ENCODE measurements around the gene BSX. TPM values are rescaled to one million over a fixed set of nuclear protein-coding genes. Genes with fewer than 3 reads are reported as not detected.

The BSX gene
- total RNA-seq, 1 donor from 2014 or later: not detected

DNA sequence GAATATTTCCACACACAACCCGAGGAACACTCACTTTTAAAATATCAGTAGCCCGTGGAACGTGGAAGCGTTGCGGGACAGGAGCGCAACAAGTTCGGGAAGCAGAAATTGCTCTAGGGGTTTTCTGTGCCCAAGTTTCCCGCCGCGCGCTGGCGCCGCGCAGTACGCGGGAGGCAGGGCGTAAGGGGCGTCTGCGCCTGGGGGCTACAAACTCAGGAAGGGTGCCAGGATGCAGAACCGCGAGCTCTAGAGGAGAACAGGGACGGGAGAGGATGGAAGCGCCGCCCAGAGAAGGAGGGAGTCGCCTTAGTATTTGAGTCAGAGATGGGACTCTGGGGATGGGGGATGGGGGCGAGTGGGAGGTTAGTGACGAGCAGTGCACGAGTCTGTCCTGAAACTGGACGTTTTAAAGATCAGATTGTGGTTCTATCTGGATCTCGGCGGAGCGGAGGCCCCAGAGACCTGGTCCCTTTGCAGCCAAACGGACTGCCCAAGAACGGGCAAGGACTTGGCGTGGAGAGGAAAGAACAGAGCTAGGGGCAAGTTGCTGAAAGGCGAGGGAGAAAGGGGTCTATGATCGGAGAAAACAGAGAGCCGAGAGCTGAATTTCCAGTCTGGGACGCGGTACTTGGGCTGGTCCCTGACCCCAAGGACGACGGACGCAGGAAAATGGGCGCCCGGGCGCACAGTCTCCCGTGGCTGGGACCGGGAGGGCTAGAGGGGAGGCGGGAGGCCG is 4.7 kb downstream of the BSX start:
- ATAC-seq (ENCODE audit: poor library complexity): no peak
- intact Hi-C loops (cut with DNase I): no loop called here

DNA sequence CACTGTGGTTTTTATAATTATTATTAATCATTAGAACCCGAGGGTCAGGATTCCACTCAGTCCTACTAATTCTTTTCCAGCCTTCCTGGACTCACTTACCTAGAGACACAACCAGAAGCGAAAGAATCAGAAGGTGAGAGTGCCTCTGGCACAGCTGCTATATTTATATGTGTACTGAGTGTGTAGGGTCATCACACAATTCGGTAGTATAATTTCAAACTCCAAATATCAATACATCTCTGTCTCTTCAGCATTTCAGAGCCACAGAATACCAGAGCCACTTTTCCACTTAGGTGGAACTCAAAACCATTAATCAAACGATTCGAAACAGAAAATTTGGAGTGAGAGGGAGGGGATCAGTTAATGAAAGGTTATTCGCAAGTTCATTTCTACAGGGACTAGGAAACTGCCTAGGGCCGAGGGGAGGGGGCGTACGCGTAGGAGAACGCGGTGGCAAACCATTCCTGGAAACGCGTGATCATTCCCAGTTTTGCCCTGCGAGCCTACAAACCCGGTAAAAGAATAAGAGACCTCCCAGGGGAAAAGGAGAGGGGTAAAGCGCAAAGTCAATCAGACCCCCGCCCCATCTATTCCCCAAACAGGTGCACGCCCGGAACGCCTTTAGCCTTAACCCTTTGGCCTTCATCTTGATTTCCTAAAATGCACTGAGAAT is 5.4 kb downstream of the BSX start:
- intact Hi-C loops (cut with DNase I): no loop called here
- ATAC-seq (ENCODE audit: poor library complexity) (no peak), DNase-seq (no peak)

More for the DNA sequence above, 4.7 kb downstream of the BSX start:
- no peak for DNase-seq

DNA sequence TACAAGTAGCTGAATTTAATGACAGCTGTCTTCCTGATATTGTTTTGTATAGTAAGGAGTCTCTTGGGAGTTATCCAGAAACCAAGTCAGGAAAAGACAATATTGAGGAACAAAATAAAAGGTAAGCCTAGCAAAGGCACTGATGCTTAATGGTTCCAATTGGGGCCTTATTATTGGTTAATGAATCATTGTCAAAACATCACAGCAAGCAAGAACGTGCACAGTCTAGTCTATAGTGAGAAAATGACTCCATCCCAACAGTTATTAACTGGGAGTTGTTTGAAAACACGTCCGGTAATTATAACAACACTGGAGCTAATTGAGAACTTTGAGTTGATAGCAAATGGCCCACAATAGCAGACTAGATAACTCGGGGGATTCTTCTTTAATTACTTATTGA is 17.7 kb downstream of the BSX start:
- DNase-seq: no peak

DNA sequence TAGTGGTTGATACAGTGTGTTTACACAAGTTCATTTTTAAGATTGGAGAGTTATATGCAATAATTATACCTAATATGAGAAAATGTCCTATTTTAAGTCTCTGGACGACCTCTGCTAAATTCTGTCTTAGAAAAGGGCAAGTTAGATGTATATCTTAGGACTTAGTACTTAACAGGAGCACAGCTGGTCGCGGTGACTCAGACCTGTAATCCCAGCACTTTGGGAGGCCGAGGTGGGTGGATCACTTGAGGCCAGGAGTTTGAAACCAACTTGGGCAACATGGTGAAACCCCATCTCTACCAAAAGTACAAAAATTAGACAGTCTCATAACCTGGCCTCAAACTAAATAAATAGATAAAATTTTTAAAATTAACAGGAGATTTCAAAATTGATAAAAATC is 27.2 kb downstream of the BSX start:
- intact Hi-C loops (cut with DNase I): no loop called here
- ATAC-seq (ENCODE audit: poor library complexity): no peak
- DNase-seq: no peak

More for the DNA sequence above, 17.7 kb downstream of the BSX start:
- intact Hi-C loops (cut with DNase I): no loop called here
- ATAC-seq (ENCODE audit: poor library complexity): no peak

DNA sequence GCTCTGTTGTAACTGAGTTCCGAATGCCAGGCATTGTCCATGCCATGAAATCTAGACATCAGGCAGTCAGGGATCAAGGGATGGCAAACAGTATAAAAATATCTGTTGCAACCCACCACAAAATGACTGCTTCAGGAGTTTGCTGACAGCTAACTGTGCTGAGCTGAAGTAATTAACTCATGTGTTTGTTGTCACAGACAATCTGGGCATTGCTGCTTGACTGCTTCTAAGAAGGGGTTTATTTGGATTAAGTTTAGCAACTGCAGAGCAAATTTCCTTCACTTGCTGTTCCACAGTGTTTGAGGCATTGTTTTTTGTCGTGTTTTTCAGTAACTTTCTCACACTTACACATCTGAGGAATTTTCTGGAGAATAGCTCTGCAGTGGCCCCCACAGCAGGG is 30.4 kb downstream of the BSX start:
- ATAC-seq (ENCODE audit: poor library complexity) (no peak), DNase-seq (no peak)
- intact Hi-C loops (cut with DNase I): no loop called here

DNA sequence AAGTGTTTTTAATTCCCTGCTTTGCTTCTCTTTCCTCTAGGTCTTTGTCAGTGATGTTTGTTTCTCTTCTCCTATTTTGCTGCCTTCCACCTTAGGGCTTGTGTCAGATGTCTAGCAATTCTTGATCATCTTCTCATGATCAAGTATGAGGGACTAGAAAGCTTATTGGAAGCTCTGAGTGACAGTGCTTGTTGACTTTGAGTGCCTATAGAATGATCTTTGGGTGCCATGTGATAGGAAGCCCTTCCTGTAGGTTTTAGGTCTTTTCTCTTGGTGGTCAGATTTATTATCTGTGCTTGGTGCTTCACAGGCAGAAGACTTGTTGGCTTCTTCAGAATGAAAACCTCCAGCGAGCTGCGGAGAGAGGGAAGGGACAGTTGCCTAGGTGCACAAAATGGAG is 43.1 kb downstream of the BSX start:
- no peak for DNase-seq
- intact Hi-C loops (cut with DNase I): no loop called here
- ATAC-seq (ENCODE audit: poor library complexity): no peak

DNA sequence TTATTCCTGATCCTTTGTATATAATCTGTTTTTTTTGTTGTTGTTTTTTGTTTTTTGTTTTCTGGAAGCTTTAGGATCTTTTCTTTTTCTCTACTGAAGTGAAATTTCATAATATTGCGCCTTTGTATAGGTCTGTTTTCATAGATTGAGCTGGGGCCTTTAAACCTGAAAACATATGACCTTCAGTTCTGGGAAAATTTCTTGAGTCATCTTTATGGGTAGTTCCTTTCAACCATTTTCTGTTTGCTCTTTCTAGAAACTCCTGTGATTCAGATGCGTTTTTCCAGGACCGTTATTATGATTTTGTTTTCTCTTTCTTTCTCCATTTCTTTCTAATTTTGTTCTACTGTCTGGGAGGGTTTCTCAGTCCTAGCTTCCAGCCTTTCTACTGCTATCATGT is 43.7 kb downstream of the BSX start:
- intact Hi-C loops (cut with DNase I): no loop called here
- DNase-seq (no peak), ATAC-seq (ENCODE audit: poor library complexity) (no peak)

DNA sequence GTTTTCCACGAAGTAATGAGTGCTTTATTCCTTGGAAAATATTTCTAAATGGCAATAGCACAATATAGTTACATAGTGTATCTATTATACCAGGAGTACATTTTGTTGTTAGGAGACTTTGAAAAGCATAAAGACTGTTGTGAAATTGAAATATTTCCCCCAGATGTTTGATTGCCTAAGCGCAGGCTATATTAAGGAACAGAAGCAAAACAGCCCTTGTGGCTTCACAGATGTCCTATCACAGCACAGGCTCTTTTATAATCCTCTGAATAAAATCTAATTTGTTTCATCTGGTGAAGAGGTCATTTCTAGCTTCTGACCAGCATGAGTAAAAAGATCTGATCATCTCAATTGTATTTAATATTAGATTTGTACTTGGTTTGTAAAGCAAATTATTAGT is 48.2 kb downstream of the BSX start:
- DNase-seq: no peak
- ATAC-seq (ENCODE audit: poor library complexity): no peak
- intact Hi-C loops (cut with DNase I): no loop called here

DNA sequence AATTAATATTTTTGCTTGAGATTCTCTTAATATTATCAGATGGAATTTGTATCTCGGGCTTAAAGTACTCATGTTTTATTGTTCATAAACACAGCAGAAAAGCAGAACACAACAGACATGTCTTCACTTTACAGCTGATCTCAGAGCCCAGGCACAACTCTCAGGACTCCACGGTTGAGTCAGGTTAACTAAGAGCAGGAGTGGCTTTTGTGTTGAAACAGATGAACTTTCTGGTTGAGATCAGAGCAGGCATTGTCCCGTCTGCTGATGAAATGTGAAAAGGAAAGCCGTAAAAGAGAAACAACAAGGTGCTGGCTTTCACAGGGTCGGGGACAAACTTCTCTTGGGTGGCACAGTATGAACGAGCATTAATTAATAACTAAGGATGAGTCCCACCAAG is 50.1 kb downstream of the BSX start:
- no peak for DNase-seq
- ATAC-seq (ENCODE audit: poor library complexity): no peak
- intact Hi-C loops (cut with DNase I): no loop called here

Other genes with a start within 250 kb of the BSX start
- 0.11 TPM for gene CRTAM, start 143.3 kb downstream of the BSX start, total RNA-seq
- gene JHY, start 99.1 kb downstream of the BSX start, total RNA-seq: 2.6 TPM
- gene HSPA8, start 80.3 kb upstream of the BSX start, total RNA-seq: 1,336 TPM
- 6.0 TPM for gene CLMP, start 213.4 kb upstream of the BSX start, total RNA-seq